ENCODE data around the gene MX1. TPM values are rescaled to one million over a fixed set of nuclear protein-coding genes. Genes with fewer than 3 reads are reported as not detected.

Gene MX1
- total RNA-seq, 1 donor from 2014 or later = 42.4 TPM

DNA sequence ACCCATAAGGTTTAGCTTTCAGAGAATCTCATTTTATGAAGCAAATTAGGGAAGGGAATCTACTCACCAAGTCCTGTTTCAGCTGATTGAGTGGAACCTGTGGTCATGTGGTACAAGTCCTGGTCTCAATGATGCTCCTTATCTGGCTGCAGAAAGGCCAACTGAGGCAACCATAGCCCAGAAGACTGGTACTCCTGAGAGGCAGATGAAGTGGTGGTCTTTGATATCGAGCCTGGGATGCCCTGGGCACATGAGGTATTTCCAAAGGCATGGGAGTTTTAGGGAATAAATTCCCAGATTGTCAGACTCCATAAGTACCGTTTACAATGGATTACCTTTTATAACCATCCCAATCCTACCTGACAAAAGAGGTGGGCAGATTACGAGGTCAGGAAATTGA lies 3.3 kb downstream of the MX1 start:
- TF ChIP-seq, protein P1, sequence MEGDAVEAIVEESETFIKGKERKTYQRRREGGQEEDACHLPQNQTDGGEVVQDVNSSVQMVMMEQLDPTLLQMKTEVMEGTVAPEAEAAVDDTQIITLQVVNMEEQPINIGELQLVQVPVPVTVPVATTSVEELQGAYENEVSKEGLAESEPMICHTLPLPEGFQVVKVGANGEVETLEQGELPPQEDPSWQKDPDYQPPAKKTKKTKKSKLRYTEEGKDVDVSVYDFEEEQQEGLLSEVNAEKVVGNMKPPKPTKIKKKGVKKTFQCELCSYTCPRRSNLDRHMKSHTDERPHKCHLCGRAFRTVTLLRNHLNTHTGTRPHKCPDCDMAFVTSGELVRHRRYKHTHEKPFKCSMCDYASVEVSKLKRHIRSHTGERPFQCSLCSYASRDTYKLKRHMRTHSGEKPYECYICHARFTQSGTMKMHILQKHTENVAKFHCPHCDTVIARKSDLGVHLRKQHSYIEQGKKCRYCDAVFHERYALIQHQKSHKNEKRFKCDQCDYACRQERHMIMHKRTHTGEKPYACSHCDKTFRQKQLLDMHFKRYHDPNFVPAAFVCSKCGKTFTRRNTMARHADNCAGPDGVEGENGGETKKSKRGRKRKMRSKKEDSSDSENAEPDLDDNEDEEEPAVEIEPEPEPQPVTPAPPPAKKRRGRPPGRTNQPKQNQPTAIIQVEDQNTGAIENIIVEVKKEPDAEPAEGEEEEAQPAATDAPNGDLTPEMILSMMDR (IDR thresholded peaks at IDR 0.05; ENCODE audit: unreplicated experiment) = no peak
- Mint-ChIP-seq H3K9me3 (peaks cover 6% of the 10 kb centered on the region), H3K4me3 (no peak overlapping the region), H3K36me3 (peaks cover 27% of the 10 kb centered on the region), H3K4me1 (no peaks in the 10 kb centered on the region), H3K27ac (no peak overlapping the region), H3K27me3 (ENCODE audit: low read depth) (peaks cover 27% of the 10 kb centered on the region)
- DNase-seq (ENCODE audit: low spot score in 2 of 2, unreplicated experiment in 2 of 2) = no peak

DNA sequence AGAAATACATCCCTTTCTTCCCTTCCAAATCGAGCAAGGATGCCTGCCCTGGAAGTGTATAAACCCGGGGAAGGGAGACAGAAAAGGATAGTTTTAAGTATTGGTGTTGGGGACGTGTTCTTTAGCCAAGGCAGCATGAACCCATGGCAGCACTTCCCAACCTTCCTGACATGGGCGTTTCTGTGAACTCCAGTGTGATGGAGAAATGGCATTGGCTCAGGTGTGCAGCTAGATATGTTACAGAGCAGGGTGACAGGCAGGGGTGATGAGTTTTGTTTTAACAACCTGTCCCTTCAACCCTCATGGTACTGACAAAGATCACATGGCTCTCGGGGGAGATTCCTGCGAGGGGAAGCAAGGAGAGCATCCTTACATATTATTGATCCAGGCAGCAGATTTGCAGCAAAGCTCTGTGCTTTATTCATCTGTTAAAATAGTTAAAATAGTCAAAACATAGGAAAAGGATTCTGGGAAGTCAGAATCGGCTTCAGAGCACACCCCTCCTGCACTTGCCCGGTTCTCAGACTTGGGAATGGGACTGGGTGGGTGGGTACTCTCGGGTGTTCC lies 4.0 kb downstream of the MX1 start:
- TF ChIP-seq, protein P1 (IDR thresholded peaks at IDR 0.05; ENCODE audit: unreplicated experiment) = no peak
- Mint-ChIP-seq H3K27me3 (ENCODE audit: low read depth) (peaks cover 26% of the 10 kb centered on the region), H3K36me3 (peaks cover 34% of the 10 kb centered on the region), H3K4me1 (no peaks in the 10 kb centered on the region), H3K4me3 (no peak overlapping the region), H3K9me3 (peaks cover 13% of the 10 kb centered on the region), H3K27ac (no peak overlapping the region)
- no peak for DNase-seq (ENCODE audit: low spot score in 2 of 2, unreplicated experiment in 2 of 2)

DNA sequence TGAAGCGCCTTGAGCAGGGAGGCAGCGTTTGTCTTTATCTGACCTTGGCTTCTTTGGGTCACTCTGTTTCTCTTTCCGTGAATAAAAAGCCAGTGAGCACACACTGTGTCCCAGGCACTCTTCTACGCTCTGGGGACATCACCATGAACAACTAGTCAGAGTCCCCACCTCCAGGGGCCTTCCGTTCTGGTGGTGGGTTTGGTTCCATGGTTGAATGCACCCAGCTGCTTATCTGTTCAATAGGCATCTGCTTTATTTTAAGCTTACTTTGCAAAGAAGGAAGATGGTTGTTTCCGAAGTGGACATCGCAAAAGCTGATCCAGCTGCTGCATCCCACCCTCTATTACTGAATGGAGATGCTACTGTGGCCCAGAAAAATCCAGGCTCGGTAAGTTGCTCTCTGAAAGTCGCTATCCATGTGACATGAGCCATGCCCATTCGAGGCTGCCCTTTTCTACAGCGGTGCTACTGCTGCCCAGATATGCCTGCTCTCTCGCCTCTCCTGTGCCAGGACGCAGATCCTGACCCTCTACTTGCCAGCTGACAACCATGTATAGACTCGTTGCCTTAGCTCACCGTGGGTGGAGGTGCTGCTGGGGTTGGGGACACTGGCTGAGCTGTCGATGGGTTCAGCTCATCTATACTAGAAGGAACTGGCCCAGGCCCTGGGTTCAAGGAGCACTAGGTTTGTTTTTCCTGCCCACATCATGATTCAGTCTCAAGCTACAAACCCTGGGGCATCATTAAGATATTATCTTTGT lies 5.9 kb downstream of the MX1 start:
- Mint-ChIP-seq H3K4me1 (no peaks in the 10 kb centered on the region), H3K9me3 (peaks cover 23% of the 10 kb centered on the region), H3K27me3 (ENCODE audit: low read depth) (peaks cover 19% of the 10 kb centered on the region), H3K36me3 (peaks cover 51% of the 10 kb centered on the region), H3K27ac (no peak overlapping the region), H3K4me3 (no peak overlapping the region)
- no peak for DNase-seq (ENCODE audit: low spot score in 2 of 2, unreplicated experiment in 2 of 2)
- TF ChIP-seq, protein P1 (IDR thresholded peaks at IDR 0.05; ENCODE audit: unreplicated experiment) = no peak

DNA sequence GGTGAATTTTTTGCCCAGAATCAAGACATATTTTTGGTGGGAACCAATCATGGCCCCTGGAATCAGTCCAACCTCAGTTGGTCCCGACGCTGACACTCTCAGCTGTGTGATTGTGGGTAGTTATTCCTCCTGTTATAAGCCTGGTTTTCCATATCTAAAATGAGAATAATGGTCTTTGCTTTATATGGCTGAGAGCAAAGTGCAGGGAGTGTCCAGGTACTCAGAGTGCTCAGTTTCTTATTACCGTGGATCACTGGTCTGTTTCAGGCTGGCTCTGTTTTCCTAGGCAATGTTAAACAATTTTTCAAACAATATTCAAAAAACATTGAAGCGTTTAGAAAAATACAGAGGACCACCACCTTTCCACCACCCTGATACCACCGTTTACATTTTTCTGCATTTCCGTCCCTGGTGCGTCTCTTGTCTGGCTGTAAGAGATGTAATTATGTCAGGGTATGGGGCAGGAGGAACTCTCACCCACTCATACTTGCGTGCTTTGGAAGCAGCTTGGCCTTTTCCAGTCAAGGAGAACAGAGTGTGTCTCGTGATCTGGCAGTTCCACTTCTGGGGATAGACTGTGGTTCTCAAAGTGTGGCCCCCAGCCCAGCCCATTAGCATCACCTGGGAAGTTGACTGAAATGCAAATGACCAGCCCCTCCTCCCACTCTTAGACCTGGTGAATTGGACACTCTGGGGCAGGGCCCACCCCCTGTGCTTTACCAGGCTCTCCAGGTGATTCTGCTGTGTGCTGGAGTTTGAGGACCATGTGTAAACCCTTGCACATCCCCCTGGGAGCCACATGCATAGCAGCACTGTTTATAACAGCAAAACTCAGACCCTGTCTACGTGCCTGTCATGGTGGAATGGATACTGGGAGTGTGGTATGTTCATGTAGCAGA lies 6.8 kb downstream of the MX1 start:
- Mint-ChIP-seq H3K9me3 (peaks cover 23% of the 10 kb centered on the region), H3K27ac (no peak overlapping the region), H3K4me3 (no peak overlapping the region), H3K36me3 (peaks cover 51% of the 10 kb centered on the region), H3K4me1 (no peaks in the 10 kb centered on the region), H3K27me3 (ENCODE audit: low read depth) (peaks cover 11% of the 10 kb centered on the region)
- TF ChIP-seq, protein P1 (IDR thresholded peaks at IDR 0.05; ENCODE audit: unreplicated experiment) = no peak
- no peak for DNase-seq (ENCODE audit: low spot score in 2 of 2, unreplicated experiment in 2 of 2)

DNA sequence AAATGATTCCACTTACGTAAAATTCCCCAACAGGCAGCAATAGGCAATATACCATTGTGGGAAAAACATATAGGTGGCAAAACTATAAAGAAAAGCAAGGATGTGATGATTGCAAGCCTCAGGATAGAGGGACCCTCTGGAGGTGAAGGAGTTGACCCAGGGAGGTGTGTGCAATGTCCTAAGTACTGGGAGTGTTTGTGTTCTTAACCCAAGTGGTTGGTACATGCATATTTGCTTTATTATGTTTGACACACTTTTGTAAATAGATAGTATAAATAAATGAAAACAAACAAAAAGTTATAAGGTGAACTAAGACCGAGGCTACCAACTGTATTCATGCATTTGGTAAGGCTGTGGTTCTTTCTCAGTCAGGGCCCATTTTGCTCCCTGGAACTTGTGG lies 7.5 kb downstream of the MX1 start:
- H3K4me1 Mint-ChIP-seq = no peaks in the 10 kb centered on the region
- peaks cover 4% of the 10 kb centered on the region for H3K27me3 Mint-ChIP-seq (ENCODE audit: low read depth)
- DNase-seq (ENCODE audit: low spot score in 2 of 2, unreplicated experiment in 2 of 2) = no peak
- TF ChIP-seq, protein P1 (IDR thresholded peaks at IDR 0.05; ENCODE audit: unreplicated experiment) = no peak
- no peak overlapping the region for H3K4me3 Mint-ChIP-seq
- H3K9me3 Mint-ChIP-seq = peaks cover 23% of the 10 kb centered on the region
- peaks cover 51% of the 10 kb centered on the region for H3K36me3 Mint-ChIP-seq
- H3K27ac Mint-ChIP-seq = no peak overlapping the region

Measured in mesothelial cell of epicardium (in vitro differentiated cells).